SU-DHL-6 (cell line): ENCODE data around the gene MEDAG.

Experiments used
- H2AFZ ChIP-seq: fragments of 200-600 bp; sonication (generic); 2 replicates; pipeline ENCODE4 v1.6.1; 2014; ENCODE audit warnings: low read depth, mild to moderate bottlenecking, moderate library complexity, mixed read lengths, antibody characterized with exemption, low read length; ENCODE audit not compliant: severe bottlenecking
- H3F3A ChIP-seq: fragments of 200-600 bp; shearing (Covaris generic); 2 replicates; pipeline ENCODE4 v1.6.0; 2016; ENCODE audit warnings: antibody characterized with exemption, mild to moderate bottlenecking; ENCODE audit not compliant: insufficient read depth
- H3K27ac ChIP-seq: fragments of 200-600 bp; sonication (generic); 2 replicates; pipeline ENCODE4 v1.5.1; 2016; ENCODE audit warnings: low read depth, mild to moderate bottlenecking, low read length, moderate library complexity, mixed read lengths
- H3K27me3 ChIP-seq: fragments of 200-600 bp; sonication (generic), shearing (Covaris generic); 2 replicates; pipeline ENCODE4 v1.6.0; 2014; ENCODE audit warnings: mild to moderate bottlenecking, low read length
- H3K36me3 ChIP-seq: fragments of 200-600 bp; sonication (generic); 2 replicates; pipeline ENCODE4 v1.6.1; 2014; ENCODE audit warnings: mild to moderate bottlenecking, low read length, mixed read lengths
- H3K4me2 ChIP-seq: fragments of 300-600, 200-600 bp; shearing (Covaris generic), sonication (generic); 2 replicates; pipeline ENCODE4 v1.6.0; 2014; ENCODE audit warnings: low read length, low read depth, mild to moderate bottlenecking; ENCODE audit not compliant: poor library complexity, severe bottlenecking
- H3K4me3 ChIP-seq: fragments of 200-600 bp; sonication (generic); 2 replicates; pipeline ENCODE4 v1.5.1; 2014; ENCODE audit warnings: antibody characterized with exemption, low read length, mild to moderate bottlenecking, mixed read lengths; ENCODE audit not compliant: insufficient read depth, poor library complexity, severe bottlenecking
- H3K79me2 ChIP-seq: fragments of 200-600 bp; sonication (generic); 2 replicates; pipeline ENCODE4 v1.6.1; 2014; ENCODE audit warnings: mild to moderate bottlenecking, low read length, moderate library complexity; ENCODE audit not compliant: insufficient read depth
- H3K9ac ChIP-seq: fragments of 200-600 bp; sonication (generic); 2 replicates; pipeline ENCODE4 v1.7.0; 2014; ENCODE audit warnings: mild to moderate bottlenecking, low read length
- H3K9me2 ChIP-seq: fragments of 200-600 bp; sonication (generic); replicated peaks from 2 replicates; pipeline ENCODE4 v1.6.1; 2014; ENCODE audit warnings: low read length; ENCODE audit not compliant: insufficient read depth
- H3K9me3 ChIP-seq: fragments of 200-600 bp; sonication (generic); 2 replicates; pipeline ENCODE4 v1.6.1; 2014; ENCODE audit warnings: low read length, mixed read lengths; ENCODE audit not compliant: insufficient read depth
- H4K20me1 ChIP-seq: fragments of 200-600 bp; sonication (generic); 2 replicates; pipeline ENCODE4 v1.6.1; 2014; ENCODE audit warnings: low read depth, mild to moderate bottlenecking, antibody characterized with exemption, low read length, moderate library complexity, mixed read lengths
- EZH2phosphoT487 ChIP-seq: fragments of 200-600 bp; sonication (generic), shearing (Covaris generic); conservative IDR thresholded peaks from 2 replicates; pipeline ENCODE4 v1.6.1; 2018; ENCODE audit warnings: mild to moderate bottlenecking, antibody characterized with exemption, low read length, moderate library complexity, mixed read lengths
- TF ChIP-seq, protein P1 (sequence below): fragments of 200-600 bp; sonication (generic); IDR thresholded peaks from one replicate; pipeline ENCODE4 v1.5.1; 2017; ENCODE audit warnings: antibody characterized with exemption, mild to moderate bottlenecking, low read length, moderate library complexity; ENCODE audit not compliant: insufficient read depth, poor library complexity, severe bottlenecking

MEDAG gene

GRCh38 chr13:30881191-30881651 lies 24.9 kb upstream of the MEDAG start:
- H3K36me3 ChIP-seq = no peaks in the 10 kb centered on the region
- H3K79me2 ChIP-seq = no peaks in the 10 kb centered on the region
- no peak overlapping the region for H3K4me2 ChIP-seq
- H3K27me3 ChIP-seq = no peaks in the 10 kb centered on the region; the same call in 1 of the 2 replicates
- H4K20me1 ChIP-seq = no peaks in the 10 kb centered on the region
- no peak overlapping the region for H3K9ac ChIP-seq
- no peak overlapping the region for H3K4me3 ChIP-seq
- no peak overlapping the region for H2AFZ ChIP-seq
- TF ChIP-seq, protein P1, sequence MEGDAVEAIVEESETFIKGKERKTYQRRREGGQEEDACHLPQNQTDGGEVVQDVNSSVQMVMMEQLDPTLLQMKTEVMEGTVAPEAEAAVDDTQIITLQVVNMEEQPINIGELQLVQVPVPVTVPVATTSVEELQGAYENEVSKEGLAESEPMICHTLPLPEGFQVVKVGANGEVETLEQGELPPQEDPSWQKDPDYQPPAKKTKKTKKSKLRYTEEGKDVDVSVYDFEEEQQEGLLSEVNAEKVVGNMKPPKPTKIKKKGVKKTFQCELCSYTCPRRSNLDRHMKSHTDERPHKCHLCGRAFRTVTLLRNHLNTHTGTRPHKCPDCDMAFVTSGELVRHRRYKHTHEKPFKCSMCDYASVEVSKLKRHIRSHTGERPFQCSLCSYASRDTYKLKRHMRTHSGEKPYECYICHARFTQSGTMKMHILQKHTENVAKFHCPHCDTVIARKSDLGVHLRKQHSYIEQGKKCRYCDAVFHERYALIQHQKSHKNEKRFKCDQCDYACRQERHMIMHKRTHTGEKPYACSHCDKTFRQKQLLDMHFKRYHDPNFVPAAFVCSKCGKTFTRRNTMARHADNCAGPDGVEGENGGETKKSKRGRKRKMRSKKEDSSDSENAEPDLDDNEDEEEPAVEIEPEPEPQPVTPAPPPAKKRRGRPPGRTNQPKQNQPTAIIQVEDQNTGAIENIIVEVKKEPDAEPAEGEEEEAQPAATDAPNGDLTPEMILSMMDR = no peak
- no peak for TF ChIP-seq EZH2phosphoT487
- no peak overlapping the region for H3K27ac ChIP-seq
- no peaks in the 10 kb centered on the region for H3K9me2 ChIP-seq
- H3F3A ChIP-seq = no peaks in the 10 kb centered on the region
- H3K9me3 ChIP-seq = no peaks in the 10 kb centered on the region

- Histone ChIP-seq H2AFZ (no peak overlapping the region), H3K4me2 (no peak overlapping the region), H4K20me1 (no peaks in the 10 kb centered on the region), H3K9me2 (no peaks in the 10 kb centered on the region), H3F3A (no peaks in the 10 kb centered on the region), H3K9ac (no peak overlapping the region), H3K9me3 (no peaks in the 10 kb centered on the region), H3K4me3 (no peak overlapping the region), H3K79me2 (no peaks in the 10 kb centered on the region), H3K27ac (no peak overlapping the region), H3K36me3 (no peaks in the 10 kb centered on the region), H3K27me3 (no peaks in the 10 kb centered on the region; the same call in 1 of the 2 replicates)
- TF ChIP-seq, protein P1 = no peak
- no peak for TF ChIP-seq EZH2phosphoT487
Measured at GRCh38 chr13:30882026-30882850, 23.8 kb upstream of the MEDAG start.

GRCh38 chr13:30882996-30883766 lies 22.9 kb upstream of the MEDAG start:
- no peak overlapping the region for H3K4me2 ChIP-seq
- H3K9me3 ChIP-seq = no peaks in the 10 kb centered on the region
- no peaks in the 10 kb centered on the region for H3K27me3 ChIP-seq
- H3K36me3 ChIP-seq = no peaks in the 10 kb centered on the region
- no peak overlapping the region for H2AFZ ChIP-seq
- H4K20me1 ChIP-seq = no peaks in the 10 kb centered on the region
- no peak overlapping the region for H3K27ac ChIP-seq
- no peak overlapping the region for H3K9ac ChIP-seq
- H3F3A ChIP-seq = no peaks in the 10 kb centered on the region
- TF ChIP-seq, protein P1 = no peak
- no peak for TF ChIP-seq EZH2phosphoT487
- no peaks in the 10 kb centered on the region for H3K79me2 ChIP-seq
- no peak overlapping the region for H3K4me3 ChIP-seq
- no peaks in the 10 kb centered on the region for H3K9me2 ChIP-seq
